Naive thymus-derived CD4-positive, alpha-beta T cell (primary cell): ENCODE results near the gene REM2. TPM values are rescaled to one million over a fixed set of nuclear protein-coding genes. Genes with fewer than 3 reads are reported as not detected.

Experiments used
- ATAC-seq: fragments of 150-1000 bp; cut with Tn5 transposase; 2 replicates; pipeline ENCODE4 v1.10.0; 2021; ENCODE audit warnings: mild to moderate bottlenecking, moderate library complexity
- CTCF ChIA-PET: fragments of 350-600 bp; sonication (Branson Sonifier 250); formaldehyde crosslinking; loops from one replicate; lab custom pipeline; 2021; ENCODE audit warnings: antibody characterized with exemption; lab: Charles Lee
- POLR2A ChIA-PET: fragments of 350-600 bp; sonication (Branson Sonifier 250); formaldehyde crosslinking; loops from one replicate; lab custom pipeline; 2021; ENCODE audit warnings: antibody characterized with exemption, inconsistent platforms; lab: Charles Lee
- DNase-seq, 9 donors: peaks; one replicate each; pipeline versions ENCODE4 v3.0.0 to v3.0.0-alpha.2; 2020 to 2022; ENCODE audit warnings: mixed read lengths in 1 of 9
- H3K27ac ChIP-seq: one replicate; pipeline ENCODE4 v1.7.0; 2013; ENCODE audit warnings: mild to moderate bottlenecking, low read depth, low read length, moderate library complexity
- H3K27me3 ChIP-seq, 2 donors: one replicate each; pipeline ENCODE4 v1.7.0; 2013; ENCODE audit warnings: low read length in 2 of 2, mild to moderate bottlenecking in 2 of 2, moderate library complexity in 2 of 2; ENCODE audit not compliant: control insufficient read depth in 2 of 2, insufficient read depth in 2 of 2
- H3K36me3 ChIP-seq, 3 experiments: 1 replicate in 2 of 3; 2 replicates in 1 of 3; pipeline ENCODE4 v1.7.0; 2013; ENCODE audit warnings: low read length in 3 of 3, mild to moderate bottlenecking in 3 of 3, moderate library complexity in 1 of 3; ENCODE audit not compliant: insufficient read depth in 3 of 3, control insufficient read depth in 2 of 3
- H3K4me1 ChIP-seq, 2 donors: one replicate each; pipeline ENCODE4 v1.7.0; 2013; ENCODE audit warnings: low read length in 2 of 2, mild to moderate bottlenecking in 2 of 2, moderate library complexity in 1 of 2; ENCODE audit not compliant: control insufficient read depth in 2 of 2, insufficient read depth in 2 of 2
- H3K4me3 ChIP-seq: 2 replicates; pipeline ENCODE4 v1.7.0; 2013; ENCODE audit warnings: mild to moderate bottlenecking, low read length
- H3K9me3 ChIP-seq, 3 experiments: 1 replicate in 2 of 3; 2 replicates in 1 of 3; pipeline ENCODE4 v1.7.0; 2013; ENCODE audit warnings: low read length in 3 of 3; ENCODE audit not compliant: control insufficient read depth in 2 of 3
- H3K27ac Mint-ChIP-seq, 9 donors: one replicate each; pipeline ENCODE4 v1.8.0; 2020 to 2022; ENCODE audit warnings: mixed read lengths in 9 of 9, mild to moderate bottlenecking in 8 of 9, moderate library complexity in 5 of 9, inconsistent platforms in 2 of 9
- H3K27me3 Mint-ChIP-seq, 5 donors: one replicate each; pipeline ENCODE4 v1.8.0; 2021 to 2022; ENCODE audit warnings: mixed read lengths in 5 of 5, mild to moderate bottlenecking in 1 of 5
- H3K36me3 Mint-ChIP-seq, 5 donors: one replicate each; pipeline ENCODE4 v1.8.0; 2020 to 2022; ENCODE audit warnings: mixed read lengths in 5 of 5, mild to moderate bottlenecking in 3 of 5, inconsistent platforms in 1 of 5
- H3K4me1 Mint-ChIP-seq, 7 donors: one replicate each; pipeline ENCODE4 v1.8.0; 2020 to 2022; ENCODE audit warnings: mixed read lengths in 7 of 7, mild to moderate bottlenecking in 3 of 7, inconsistent platforms in 1 of 7
- H3K4me3 Mint-ChIP-seq, 10 donors: one replicate each; pipeline ENCODE4 v1.8.0; 2020 to 2022; ENCODE audit warnings: mild to moderate bottlenecking in 10 of 10, mixed read lengths in 10 of 10, moderate library complexity in 6 of 10, inconsistent platforms in 2 of 10
- H3K9me3 Mint-ChIP-seq, 11 donors: one replicate each; pipeline ENCODE4 v1.8.0; 2020 to 2022; ENCODE audit warnings: mixed read lengths in 11 of 11, mild to moderate bottlenecking in 4 of 11, inconsistent platforms in 1 of 11, moderate library complexity in 1 of 11
- intact Hi-C, 2 donors: fragments of 100-400 bp; cut with micrococcal nuclease; formaldehyde crosslinking; loops; one replicate each; pipeline ENCODE4 v1.15.1; 2023
- polyA plus RNA-seq, 2 donors: library from polyadenylated mRNA; unstranded; fragments of 300-500 nt; fragmentation: Illumina TruSeq; gene quantifications; one replicate each; pipeline ENCODE4 v1.2.3, GENCODE V29; 2021
- total RNA-seq, 6 experiments: library from RNA in 5 of 6; stranded (reverse) in 5 of 6; gene quantifications; 1 replicate in 5 of 6; 2 replicates in 1 of 6; pipeline ENCODE4 v1.2.3 and lab custom pipeline; 2021 to 2026

REM2 gene
- total and polyA plus RNA-seq, 7 experiments from 2014 or later = 0.58 to 8.6 (median 3.9) TPM

GRCh38 chr14:22900081-22900799 is 17.2 kb downstream of the REM2 start:
- peaks cover 0 to 4% of the 10 kb centered on the region in 2 donors for H3K4me1 ChIP-seq
- Mint-ChIP-seq H3K27me3 (no peaks in the 10 kb centered on the region), H3K9me3 (no peaks in the 10 kb centered on the region), H3K4me3 (no peak overlapping the region), H3K27ac (peak overlapping the region in 8 of 9 donors; percentile 0 to 58 (median 35)), H3K4me1 (peaks cover 10 to 24% (median 15%) of the 10 kb centered on the region in 7 donors), H3K36me3 (peaks cover 19 to 42% (median 25%) of the 10 kb centered on the region in 5 donors)
- no peaks in the 10 kb centered on the region for H3K27me3 ChIP-seq
- ChIA-PET CTCF (interaction anchor here (0.6 to 4.9 kb wide), 21 partner anchors 10 to 344 kb away, joined by 3 to 42 read pairs (median 4); partner anchors contain the start of genes LRP10, RBM23 and REM2), POLR2A (interaction anchor here (0.6 to 1.9 kb wide), 12 partner anchors 12 to 334 kb away, joined by 3 to 8 read pairs (median 4); partner anchors contain the start of genes OXA1L and RBM23)
- peak overlapping the region; percentile 15 for H3K27ac ChIP-seq
- DNase-seq = peak in 7 of 9 donors; percentile 41 to 72 (median 66)
- peak; percentile 94 for ATAC-seq
- no peak overlapping the region for H3K4me3 ChIP-seq
- no peaks in the 10 kb centered on the region for H3K9me3 ChIP-seq
- intact Hi-C loops = loop anchor here (1.0 to 5.0 kb wide), 8 partner anchors 13 to 330 kb away; no protein-coding TSS in a partner anchor
- peaks cover 24 to 50% (median 29%) of the 10 kb centered on the region in 3 experiments for H3K36me3 ChIP-seq

GRCh38 chr14:22901799-22902198 is 18.8 kb downstream of the REM2 start:
- H3K27ac Mint-ChIP-seq = peak overlapping the region in 2 of 9 donors; percentile 50 to 63
- CTCF ChIA-PET = interaction anchor here (1.3 to 4.9 kb wide), 5 partner anchors 10 to 345 kb away, joined by 3 to 42 read pairs (median 11); partner anchors contain the start of gene LRP10
- POLR2A ChIA-PET = interaction anchor here (1.2 to 1.4 kb wide), 4 partner anchors 15 to 332 kb away, joined by 3 to 6 read pairs (median 4); partner anchors contain the start of gene REM2
- Histone ChIP-seq H3K4me1 (peaks cover 0 to 4% of the 10 kb centered on the region in 2 donors), H3K36me3 (peaks cover 31 to 64% (median 44%) of the 10 kb centered on the region in 3 experiments), H3K4me3 (no peak overlapping the region), H3K9me3 (no peaks in the 10 kb centered on the region), H3K27me3 (no peaks in the 10 kb centered on the region), H3K27ac (no peak overlapping the region)
- ATAC-seq = no peak
- no peak overlapping the region for H3K4me3 Mint-ChIP-seq
- H3K4me1 Mint-ChIP-seq = peaks cover 12 to 24% (median 16%) of the 10 kb centered on the region in 7 donors
- no peak for DNase-seq
- H3K27me3 Mint-ChIP-seq = no peaks in the 10 kb centered on the region
- intact Hi-C loops = loop anchor here (5.0 kb wide), 2 partner anchors 244 to 249 kb away; no protein-coding TSS in a partner anchor
- H3K9me3 Mint-ChIP-seq = no peaks in the 10 kb centered on the region
- peaks cover 30 to 56% (median 33%) of the 10 kb centered on the region in 5 donors for H3K36me3 Mint-ChIP-seq

- no peak for DNase-seq
- peaks cover 30 to 58% (median 35%) of the 10 kb centered on the region in 5 donors for H3K36me3 Mint-ChIP-seq
- no peaks in the 10 kb centered on the region for H3K9me3 Mint-ChIP-seq
- ChIA-PET CTCF (interaction anchor here (0.7 to 4.9 kb wide), 5 partner anchors 14 to 69 kb away, joined by 3 to 42 read pairs (median 4); partner anchors contain the start of genes HAUS4 and LRP10), POLR2A (interaction anchor here (0.7 to 0.9 kb wide), 3 partner anchors 13 to 31 kb away, joined by 3 to 4 read pairs (median 3); partner anchors contain the start of gene RBM23)
- Histone ChIP-seq H3K36me3 (peaks cover 31 to 77% (median 44%) of the 10 kb centered on the region in 3 experiments), H3K4me3 (no peak overlapping the region), H3K27ac (no peak overlapping the region), H3K4me1 (peaks cover 0 to 4% of the 10 kb centered on the region in 2 donors), H3K27me3 (no peaks in the 10 kb centered on the region), H3K9me3 (no peaks in the 10 kb centered on the region)
- no peak for ATAC-seq
- H3K4me1 Mint-ChIP-seq = peaks cover 10 to 17% (median 15%) of the 10 kb centered on the region in 7 donors
- H3K4me3 Mint-ChIP-seq = no peak overlapping the region
- intact Hi-C loops = loop anchor here (5.0 kb wide), 2 partner anchors 246 to 251 kb away; no protein-coding TSS in a partner anchor
- H3K27me3 Mint-ChIP-seq = no peaks in the 10 kb centered on the region
- peak overlapping the region in 1 of 9 donors; percentile 28 for H3K27ac Mint-ChIP-seq
These were observed 20.7 kb downstream of the REM2 start for GRCh38 chr14:22903742-22904087.

GRCh38 chr14:22905627-22906026 is 22.6 kb downstream of the REM2 start:
- Histone ChIP-seq H3K27me3 (no peaks in the 10 kb centered on the region), H3K4me3 (no peak overlapping the region), H3K4me1 (no peaks in the 10 kb centered on the region), H3K36me3 (peaks cover 40 to 91% (median 44%) of the 10 kb centered on the region in 3 experiments), H3K9me3 (no peaks in the 10 kb centered on the region), H3K27ac (no peak overlapping the region)
- Mint-ChIP-seq H3K4me3 (no peak overlapping the region), H3K36me3 (peaks cover 30 to 62% (median 41%) of the 10 kb centered on the region in 5 donors), H3K27ac (peak overlapping the region in 2 of 9 donors; percentile 22 to 56), H3K27me3 (no peaks in the 10 kb centered on the region), H3K4me1 (peaks cover 8 to 17% (median 13%) of the 10 kb centered on the region in 7 donors), H3K9me3 (no peaks in the 10 kb centered on the region)
- ChIA-PET POLR2A (interaction anchor here (0.9 kb wide), 1 partner anchor 190 kb away, joined by 3 read pairs; the partner anchor contains the start of genes ACIN1 and C14orf119), CTCF (interaction anchor here (1.0 kb wide), 1 partner anchor 51 kb away, joined by 3 read pairs; no protein-coding TSS in a partner anchor)
- intact Hi-C loops = no loop called here
- ATAC-seq (no peak), DNase-seq (no peak)

- intact Hi-C loops = no loop called here
- no peaks in the 10 kb centered on the region for H3K9me3 ChIP-seq
- peaks cover 40 to 90% (median 43%) of the 10 kb centered on the region in 3 experiments for H3K36me3 ChIP-seq
- no peaks in the 10 kb centered on the region for H3K9me3 Mint-ChIP-seq
- H3K27me3 ChIP-seq = no peaks in the 10 kb centered on the region
- H3K4me3 ChIP-seq = no peak overlapping the region
- ChIA-PET CTCF (no interaction called here), POLR2A (no interaction called here)
- H3K27me3 Mint-ChIP-seq = no peaks in the 10 kb centered on the region
- peaks cover 9 to 16% (median 11%) of the 10 kb centered on the region in 7 donors for H3K4me1 Mint-ChIP-seq
- H3K4me1 ChIP-seq = no peaks in the 10 kb centered on the region
- DNase-seq (no peak), ATAC-seq (no peak)
- peaks cover 30 to 61% (median 36%) of the 10 kb centered on the region in 5 donors for H3K36me3 Mint-ChIP-seq
- peak overlapping the region in 2 of 9 donors; percentile 21 to 56 for H3K27ac Mint-ChIP-seq
- H3K4me3 Mint-ChIP-seq = no peak overlapping the region
- H3K27ac ChIP-seq = no peak overlapping the region
These were observed 23.1 kb downstream of the REM2 start for GRCh38 chr14:22906073-22906472.

GRCh38 chr14:22907429-22907828 is 24.4 kb downstream of the REM2 start:
- peaks cover 26 to 55% (median 31%) of the 10 kb centered on the region in 5 donors for H3K36me3 Mint-ChIP-seq

More at GRCh38 chr14:22907429-22907828, 24.4 kb downstream of the REM2 start:
- no peak overlapping the region for H3K4me3 ChIP-seq
- no peak overlapping the region for H3K4me3 Mint-ChIP-seq
- ChIA-PET CTCF (interaction anchor here (0.6 to 1.3 kb wide), 2 partner anchors 35 to 643 kb away, joined by 4 to 5 read pairs; no protein-coding TSS in a partner anchor), POLR2A (interaction anchor here (0.6 to 1.6 kb wide), 5 partner anchors 8 to 26 kb away, joined by 4 to 8 read pairs (median 5); partner anchors contain the start of gene PRMT5)
- no peaks in the 10 kb centered on the region for H3K27me3 ChIP-seq
- no peak overlapping the region for H3K27ac Mint-ChIP-seq
- H3K4me1 Mint-ChIP-seq = peaks cover 12 to 29% (median 22%) of the 10 kb centered on the region in 7 donors
- H3K9me3 Mint-ChIP-seq = no peaks in the 10 kb centered on the region
- H3K9me3 ChIP-seq = no peaks in the 10 kb centered on the region
- H3K36me3 ChIP-seq = peaks cover 32 to 88% (median 41%) of the 10 kb centered on the region in 3 experiments
- no peaks in the 10 kb centered on the region for H3K4me1 ChIP-seq
- DNase-seq (no peak), ATAC-seq (no peak)
- H3K27ac ChIP-seq = no peak overlapping the region
- intact Hi-C loops = no loop called here
- H3K27me3 Mint-ChIP-seq = no peaks in the 10 kb centered on the region
